OCI-LY7 (cell line): ENCODE data around the gene HDAC4. TPM values are rescaled to one million over a fixed set of nuclear protein-coding genes. Genes with fewer than 3 reads are reported as not detected.

Experiments
- BruUV-seq: library from RNA; stranded (reverse); fragments of 400-500 nt; replicated peaks from 2 replicates; lab custom pipeline; 2021; lab: Mats Ljungman, UMichigan
- CTCF ChIA-PET: fragments of 300-600 bp; sonication (Branson Sonifier 250); formaldehyde crosslinking; loops from one replicate; lab custom pipeline; 2022; ENCODE audit warnings: antibody characterized with exemption; ENCODE audit not compliant: unreplicated experiment; lab: Charles Lee
- POLR2A ChIA-PET: fragments of 300-600 bp; sonication (Branson Sonifier 250); formaldehyde crosslinking; loops from one replicate; lab custom pipeline; 2022; ENCODE audit warnings: antibody characterized with exemption; lab: Charles Lee
- DNase-seq: peaks from one replicate; pipeline ENCODE4 v3.0.0-alpha.2; 2015; ENCODE audit warnings: low spot score
- H2AFZ ChIP-seq: fragments of 200-600 bp; sonication (generic), shearing (Covaris generic); 2 replicates; pipeline ENCODE4 v1.6.1; 2014; ENCODE audit warnings: mild to moderate bottlenecking, antibody characterized with exemption, low read length, moderate library complexity
- H3K27ac ChIP-seq: fragments of 200-600 bp; sonication (generic); 2 replicates; pipeline ENCODE4 v1.5.1; 2014; ENCODE audit warnings: mixed run types, low read depth, mild to moderate bottlenecking, moderate library complexity, low read length, inconsistent platforms; ENCODE audit not compliant: poor library complexity, severe bottlenecking
- H3K36me3 ChIP-seq: fragments of 200-600 bp; sonication (generic); 2 replicates; pipeline ENCODE4 v1.6.1; 2014; ENCODE audit warnings: mild to moderate bottlenecking, antibody characterized with exemption, low read length, moderate library complexity, mixed read lengths; ENCODE audit not compliant: insufficient read depth
- H3K4me1 ChIP-seq: fragments of 200-600 bp; sonication (generic); 2 replicates; pipeline ENCODE4 v1.5.1; 2014; ENCODE audit warnings: mild to moderate bottlenecking, low read length; ENCODE audit not compliant: insufficient read depth, poor library complexity, severe bottlenecking
- H3K4me2 ChIP-seq: fragments of 200-600 bp; sonication (generic); 2 replicates; pipeline ENCODE4 v1.6.1; 2014; ENCODE audit warnings: mild to moderate bottlenecking, low read length
- H3K4me3 ChIP-seq: fragments of 200-600 bp; sonication (generic); 2 replicates; pipeline ENCODE4 v1.5.1; 2014; ENCODE audit warnings: mild to moderate bottlenecking, low read depth, low read length; ENCODE audit not compliant: poor library complexity, severe bottlenecking
- H3K79me2 ChIP-seq: fragments of 200-600 bp; sonication (generic); 2 replicates; pipeline ENCODE4 v1.6.1; 2016; ENCODE audit warnings: low read depth, mild to moderate bottlenecking, low read length, moderate library complexity, mixed read lengths; ENCODE audit not compliant: insufficient read depth
- H3K9me2 ChIP-seq: fragments of 200-600 bp; sonication (generic); 2 replicates; pipeline ENCODE4 v1.6.1; 2016; ENCODE audit warnings: mild to moderate bottlenecking, low read length, mixed read lengths; ENCODE audit not compliant: insufficient read depth
- H3K9me3 ChIP-seq: fragments of 200-600 bp; sonication (generic); 2 replicates; pipeline ENCODE4 v1.6.1; 2014; ENCODE audit warnings: mild to moderate bottlenecking, mixed run types, low read length, mixed read lengths
- H4K20me1 ChIP-seq: fragments of 200-600 bp; sonication (generic); 2 replicates; pipeline ENCODE4 v1.6.1; 2014; ENCODE audit warnings: mild to moderate bottlenecking, antibody characterized with exemption, low read length, moderate library complexity, mixed read lengths; ENCODE audit not compliant: insufficient read depth
- EZH2phosphoT487 ChIP-seq: fragments of 200-600 bp; sonication (generic); IDR thresholded peaks from 2 replicates; pipeline ENCODE4 v1.6.1; 2018; ENCODE audit warnings: low read depth, borderline replicate concordance, mild to moderate bottlenecking, mixed run types, antibody characterized with exemption, low read length, moderate library complexity, mixed read lengths
- intact Hi-C: fragments of 100-400 bp; cut with micrococcal nuclease; formaldehyde crosslinking; loops from one replicate; pipeline ENCODE4 v1.10.0; 2022; ENCODE audit not compliant: unreplicated experiment
- total RNA-seq, 2 experiments: library from RNA; depleted of rRNA in 1 of 2; stranded (reverse); fragments of >200 nt in 1 of 2; shearing (Covaris generic) in 1 of 2; gene quantifications; 2 replicates each; pipeline ENCODE4 v1.2.3, GENCODE V29; 2014 to 2022
- TF ChIP-seq, protein P1 (sequence below): fragments of 200-600 bp; sonication (generic); conservative IDR thresholded peaks from 2 replicates; pipeline ENCODE4 v1.5.1; 2014; ENCODE audit warnings: mild to moderate bottlenecking, antibody characterized with exemption, low read length, moderate library complexity, mixed read lengths

HDAC4 gene
- total RNA-seq, 2 experiments from 2014 or later, result 10.2 to 20.6 TPM

DNA sequence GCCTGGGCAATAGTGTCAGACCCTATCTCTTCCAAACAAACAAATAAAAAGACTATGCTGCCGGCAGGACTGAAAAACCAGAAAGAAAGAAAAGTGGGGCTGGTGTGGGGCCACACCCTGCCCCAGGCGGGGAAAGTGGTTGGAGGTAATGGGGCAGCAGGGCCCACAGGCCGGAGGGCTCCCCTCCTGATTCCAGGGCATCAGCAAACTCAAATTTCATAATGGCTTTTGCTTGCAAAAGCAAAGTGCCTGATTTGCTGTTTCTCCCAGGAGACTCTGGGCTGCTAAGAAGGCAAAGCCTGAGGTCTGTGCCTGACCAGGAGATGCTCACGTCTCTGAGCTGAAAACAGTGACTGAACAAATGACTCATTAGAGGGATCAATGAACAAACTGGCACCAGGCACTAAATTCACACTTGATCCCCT is 121.9 kb downstream of the HDAC4 start:
- peaks cover 3% of the 10 kb centered on the region; the same call in 1 of the 2 replicates for H4K20me1 ChIP-seq
- H2AFZ ChIP-seq, result no peak overlapping the region
- H3K4me3 ChIP-seq, result no peak overlapping the region
- no peaks in the 10 kb centered on the region for H3K4me1 ChIP-seq
- no peak for TF ChIP-seq EZH2phosphoT487
- TF ChIP-seq, protein P1, sequence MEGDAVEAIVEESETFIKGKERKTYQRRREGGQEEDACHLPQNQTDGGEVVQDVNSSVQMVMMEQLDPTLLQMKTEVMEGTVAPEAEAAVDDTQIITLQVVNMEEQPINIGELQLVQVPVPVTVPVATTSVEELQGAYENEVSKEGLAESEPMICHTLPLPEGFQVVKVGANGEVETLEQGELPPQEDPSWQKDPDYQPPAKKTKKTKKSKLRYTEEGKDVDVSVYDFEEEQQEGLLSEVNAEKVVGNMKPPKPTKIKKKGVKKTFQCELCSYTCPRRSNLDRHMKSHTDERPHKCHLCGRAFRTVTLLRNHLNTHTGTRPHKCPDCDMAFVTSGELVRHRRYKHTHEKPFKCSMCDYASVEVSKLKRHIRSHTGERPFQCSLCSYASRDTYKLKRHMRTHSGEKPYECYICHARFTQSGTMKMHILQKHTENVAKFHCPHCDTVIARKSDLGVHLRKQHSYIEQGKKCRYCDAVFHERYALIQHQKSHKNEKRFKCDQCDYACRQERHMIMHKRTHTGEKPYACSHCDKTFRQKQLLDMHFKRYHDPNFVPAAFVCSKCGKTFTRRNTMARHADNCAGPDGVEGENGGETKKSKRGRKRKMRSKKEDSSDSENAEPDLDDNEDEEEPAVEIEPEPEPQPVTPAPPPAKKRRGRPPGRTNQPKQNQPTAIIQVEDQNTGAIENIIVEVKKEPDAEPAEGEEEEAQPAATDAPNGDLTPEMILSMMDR, result no peak
- no peak overlapping the region for H3K27ac ChIP-seq
- H3K79me2 ChIP-seq, result no peaks in the 10 kb centered on the region
- no TSS peak for BruUV-seq
- no peaks in the 10 kb centered on the region for H3K36me3 ChIP-seq
- no peak overlapping the region for H3K4me2 ChIP-seq
- H3K9me3 ChIP-seq, result no peaks in the 10 kb centered on the region
- intact Hi-C loops, result no loop called here
- CTCF ChIA-PET, result no interaction called here
- DNase-seq, result no peak
- POLR2A ChIA-PET, result no interaction called here
- no peaks in the 10 kb centered on the region for H3K9me2 ChIP-seq

DNA sequence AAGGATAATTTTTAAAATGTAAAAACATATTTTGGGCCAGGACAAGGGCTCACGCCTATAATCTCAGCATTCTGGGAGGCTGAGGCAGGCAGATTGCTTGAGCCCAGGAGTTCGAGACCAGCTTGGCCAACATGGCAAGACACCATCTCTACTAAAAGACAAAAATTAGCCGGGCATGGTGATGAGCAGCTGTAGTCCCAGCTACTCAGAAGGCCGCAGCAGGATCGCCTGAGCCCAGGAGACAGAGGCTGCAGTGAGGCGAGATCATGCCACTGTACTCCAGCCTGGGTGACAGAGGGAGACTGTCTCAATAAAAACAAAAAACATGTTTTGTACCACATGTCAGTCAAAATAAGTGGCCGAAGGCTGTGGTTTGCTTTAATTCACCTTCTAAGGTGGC is 122.5 kb downstream of the HDAC4 start:
- no peaks in the 10 kb centered on the region for H3K4me1 ChIP-seq
- no peak overlapping the region for H3K4me3 ChIP-seq
- no peaks in the 10 kb centered on the region for H3K36me3 ChIP-seq
- H3K9me3 ChIP-seq, result no peaks in the 10 kb centered on the region
- intact Hi-C loops, result no loop called here
- no peak overlapping the region for H2AFZ ChIP-seq
- no peak overlapping the region for H3K4me2 ChIP-seq
- ChIA-PET POLR2A (interaction anchor here (0.6 kb wide), 1 partner anchor 21 kb away, joined by 3 read pairs; no protein-coding TSS in a partner anchor), CTCF (no interaction called here)
- H3K9me2 ChIP-seq, result no peaks in the 10 kb centered on the region
- no peaks in the 10 kb centered on the region for H3K79me2 ChIP-seq
- TF ChIP-seq, protein P1, result no peak
- no peak for TF ChIP-seq EZH2phosphoT487
- peaks cover 9% of the 10 kb centered on the region; the same call in 1 of the 2 replicates for H4K20me1 ChIP-seq
- BruUV-seq, result no TSS peak
- no peak for DNase-seq
- no peak overlapping the region for H3K27ac ChIP-seq

DNA sequence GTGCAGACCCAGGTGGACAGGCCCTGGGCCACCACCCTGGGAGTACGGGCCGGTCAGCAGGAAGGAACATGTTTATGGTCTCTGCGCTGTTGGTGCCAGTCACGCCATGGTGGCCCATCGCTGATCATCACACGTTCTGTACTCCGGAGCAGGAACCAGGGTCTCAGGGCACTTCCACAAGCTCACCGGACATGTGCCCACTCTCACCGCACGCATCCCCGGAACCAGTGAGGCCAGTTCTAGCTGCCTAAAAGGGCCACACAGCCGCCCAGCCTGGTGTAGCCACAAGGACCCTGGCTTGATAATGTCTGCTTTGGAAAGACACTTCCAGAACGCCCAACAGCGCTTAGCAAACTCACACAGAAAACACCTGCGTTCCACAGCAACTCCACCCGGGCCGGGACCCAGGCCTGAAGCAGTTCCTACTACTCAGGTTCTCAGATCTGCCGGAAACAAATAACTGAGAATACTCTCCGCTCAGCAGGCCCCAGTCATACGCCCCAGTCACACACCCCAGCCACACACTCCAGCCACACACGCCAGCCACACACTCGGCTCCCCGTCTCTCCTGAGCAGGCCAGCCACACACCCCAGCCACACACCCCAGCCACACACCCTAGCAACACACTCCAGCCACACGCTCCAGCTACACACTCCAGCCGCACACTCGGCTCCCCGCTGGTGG is 123.3 kb downstream of the HDAC4 start:
- H3K9me3 ChIP-seq, result no peaks in the 10 kb centered on the region
- H3K4me2 ChIP-seq, result no peak overlapping the region
- H3K27ac ChIP-seq, result no peak overlapping the region
- peaks cover 9% of the 10 kb centered on the region; the same call in 1 of the 2 replicates for H4K20me1 ChIP-seq
- ChIA-PET CTCF (interaction anchor here (0.6 kb wide), 1 partner anchor 69 kb away, joined by 11 read pairs; no protein-coding TSS in a partner anchor), POLR2A (interaction anchor here (0.6 kb wide), 1 partner anchor 21 kb away, joined by 3 read pairs; no protein-coding TSS in a partner anchor)
- H2AFZ ChIP-seq, result no peak overlapping the region
- TF ChIP-seq, protein P1, result no peak
- no peak for TF ChIP-seq EZH2phosphoT487
- DNase-seq, result no peak
- no peaks in the 10 kb centered on the region for H3K4me1 ChIP-seq
- no TSS peak for BruUV-seq
- intact Hi-C loops, result no loop called here
- H3K9me2 ChIP-seq, result no peaks in the 10 kb centered on the region
- H3K4me3 ChIP-seq, result no peak overlapping the region
- H3K36me3 ChIP-seq, result no peaks in the 10 kb centered on the region
- no peaks in the 10 kb centered on the region for H3K79me2 ChIP-seq
